ENCODE data around the gene FARSB.
A peak's percentile ranks its signal among the peaks of the same experiment; 100 is the strongest.

Gene FARSB

GRCh38 chr2:222673273-222673672 lies 17.4 kb upstream of the FARSB start:
- Mint-ChIP-seq H3K27ac (no peak overlapping the region), H3K9me3 (no peaks in the 10 kb centered on the region), H3K27me3 (peaks cover 62% of the 10 kb centered on the region), H3K36me3 (ENCODE audit: low read depth) (no peaks in the 10 kb centered on the region), H3K4me1 (ENCODE audit: low read depth) (peaks cover 9% of the 10 kb centered on the region), H3K4me3 (no peak overlapping the region)

- Mint-ChIP-seq H3K4me1 (ENCODE audit: low read depth) (peaks cover 9% of the 10 kb centered on the region), H3K27ac (no peak overlapping the region), H3K9me3 (no peaks in the 10 kb centered on the region), H3K36me3 (ENCODE audit: low read depth) (no peaks in the 10 kb centered on the region), H3K27me3 (peaks cover 53% of the 10 kb centered on the region), H3K4me3 (peak overlapping the region; percentile 59)
Observed at GRCh38 chr2:222672068-222672401, 16.1 kb upstream of the FARSB start.

GRCh38 chr2:222671259-222672067 lies 15.6 kb upstream of the FARSB start, which contains the start of gene MOGAT1:
TSS of gene MOGAT1 (plus strand) at chr2:222671658. CDS start at chr2:222671786, 128 bp downstream.
- H3K27ac Mint-ChIP-seq: no peak within 1 kb of the TSS
- no peaks in the 10 kb centered on the region for H3K36me3 Mint-ChIP-seq (ENCODE audit: low read depth)
- no peaks in the 10 kb centered on the region for H3K9me3 Mint-ChIP-seq
- peaks cover 53% of the 10 kb centered on the region for H3K27me3 Mint-ChIP-seq
- peaks cover 9% of the 10 kb centered on the region for H3K4me1 Mint-ChIP-seq (ENCODE audit: low read depth)
- peak within 1 kb of the TSS; percentile 59 for H3K4me3 Mint-ChIP-seq

GRCh38 chr2:222670191-222671038 lies 14.5 kb upstream of the FARSB start:
- Mint-ChIP-seq H3K4me3 (no peak overlapping the region), H3K27me3 (peaks cover 55% of the 10 kb centered on the region), H3K27ac (no peak overlapping the region), H3K4me1 (ENCODE audit: low read depth) (peaks cover 9% of the 10 kb centered on the region), H3K36me3 (ENCODE audit: low read depth) (no peaks in the 10 kb centered on the region), H3K9me3 (no peaks in the 10 kb centered on the region)

GRCh38 chr2:222669353-222669752 lies 13.5 kb upstream of the FARSB start:
- Mint-ChIP-seq H3K4me3 (no peak overlapping the region), H3K27me3 (peaks cover 51% of the 10 kb centered on the region), H3K27ac (no peak overlapping the region), H3K36me3 (ENCODE audit: low read depth) (no peaks in the 10 kb centered on the region), H3K9me3 (no peaks in the 10 kb centered on the region), H3K4me1 (ENCODE audit: low read depth) (peaks cover 9% of the 10 kb centered on the region)

GRCh38 chr2:222668494-222669154 lies 12.7 kb upstream of the FARSB start:
- Mint-ChIP-seq H3K4me1 (ENCODE audit: low read depth) (peaks cover 9% of the 10 kb centered on the region), H3K9me3 (no peaks in the 10 kb centered on the region), H3K4me3 (no peak overlapping the region), H3K27ac (no peak overlapping the region), H3K27me3 (peaks cover 48% of the 10 kb centered on the region), H3K36me3 (ENCODE audit: low read depth) (no peaks in the 10 kb centered on the region)

GRCh38 chr2:222663479-222663878 lies 7.6 kb upstream of the FARSB start:
- Mint-ChIP-seq H3K27me3 (peaks cover 8% of the 10 kb centered on the region), H3K4me3 (no peak overlapping the region), H3K36me3 (ENCODE audit: low read depth) (no peaks in the 10 kb centered on the region)

GRCh38 chr2:222656526-222657446 lies 894 bp upstream of the FARSB start:
- peaks cover 42% of the 10 kb centered on the region for H3K4me1 Mint-ChIP-seq (ENCODE audit: low read depth)
- peak overlapping the region; percentile 99 for H3K4me3 Mint-ChIP-seq
- peaks cover 25% of the 10 kb centered on the region for H3K36me3 Mint-ChIP-seq (ENCODE audit: low read depth)
- H3K9me3 Mint-ChIP-seq: no peaks in the 10 kb centered on the region
- no peaks in the 10 kb centered on the region for H3K27me3 Mint-ChIP-seq
- peak overlapping the region; percentile 99 for H3K27ac Mint-ChIP-seq

More at GRCh38 chr2:222663479-222663878, 7.6 kb upstream of the FARSB start:
- Mint-ChIP-seq H3K9me3 (no peaks in the 10 kb centered on the region), H3K4me1 (ENCODE audit: low read depth) (no peaks in the 10 kb centered on the region), H3K27ac (no peak overlapping the region)

GRCh38 chr2:222653280-222653679 lies 2.6 kb downstream of the FARSB start:
- peaks cover 57% of the 10 kb centered on the region for H3K4me1 Mint-ChIP-seq (ENCODE audit: low read depth)

GRCh38 chr2:222652491-222653255 lies 3.2 kb downstream of the FARSB start:
- peaks cover 57% of the 10 kb centered on the region for H3K4me1 Mint-ChIP-seq (ENCODE audit: low read depth)
- H3K9me3 Mint-ChIP-seq: no peaks in the 10 kb centered on the region
- peak overlapping the region; percentile 85 for H3K27ac Mint-ChIP-seq
- no peaks in the 10 kb centered on the region for H3K27me3 Mint-ChIP-seq
- peaks cover 46% of the 10 kb centered on the region for H3K36me3 Mint-ChIP-seq (ENCODE audit: low read depth)
- peak overlapping the region; percentile 99 for H3K4me3 Mint-ChIP-seq

More at GRCh38 chr2:222653280-222653679, 2.6 kb downstream of the FARSB start:
- H3K27ac Mint-ChIP-seq: peak overlapping the region; percentile 85
- H3K36me3 Mint-ChIP-seq (ENCODE audit: low read depth): peaks cover 44% of the 10 kb centered on the region
- peak overlapping the region; percentile 99 for H3K4me3 Mint-ChIP-seq
- H3K27me3 Mint-ChIP-seq: no peaks in the 10 kb centered on the region
- H3K9me3 Mint-ChIP-seq: no peaks in the 10 kb centered on the region

GRCh38 chr2:222651718-222652418 lies 4.0 kb downstream of the FARSB start:
- Mint-ChIP-seq H3K27me3 (no peaks in the 10 kb centered on the region), H3K9me3 (no peaks in the 10 kb centered on the region), H3K4me3 (no peak overlapping the region), H3K4me1 (ENCODE audit: low read depth) (peaks cover 54% of the 10 kb centered on the region), H3K36me3 (ENCODE audit: low read depth) (peaks cover 48% of the 10 kb centered on the region), H3K27ac (no peak overlapping the region)

GRCh38 chr2:222649801-222650200 lies 6.1 kb downstream of the FARSB start:
- Mint-ChIP-seq H3K36me3 (ENCODE audit: low read depth) (peaks cover 59% of the 10 kb centered on the region), H3K4me3 (no peak overlapping the region), H3K9me3 (no peaks in the 10 kb centered on the region), H3K4me1 (ENCODE audit: low read depth) (peaks cover 43% of the 10 kb centered on the region), H3K27me3 (no peaks in the 10 kb centered on the region), H3K27ac (no peak overlapping the region)

GRCh38 chr2:222646008-222646407 lies 9.9 kb downstream of the FARSB start:
- no peak overlapping the region for H3K27ac Mint-ChIP-seq

More at GRCh38 chr2:222646008-222646407, 9.9 kb downstream of the FARSB start:
- Mint-ChIP-seq H3K9me3 (no peaks in the 10 kb centered on the region), H3K36me3 (ENCODE audit: low read depth) (peaks cover 72% of the 10 kb centered on the region), H3K27me3 (no peaks in the 10 kb centered on the region), H3K4me1 (ENCODE audit: low read depth) (peaks cover 11% of the 10 kb centered on the region), H3K4me3 (no peak overlapping the region)

Measured in stimulated activated naive CD8-positive, alpha-beta T cell treated with anti-CD3 and anti-CD28 coated beads, Interleukin-15, Interleukin-2, amounts not matched to agents 100 ng/mL and 50 ng/mL, for 24 hours (primary cell).